Urinary bladder (tissue), 4 donors: ENCODE results near the gene ERICH6B. TPM values are rescaled to one million over a fixed set of nuclear protein-coding genes. Genes with fewer than 3 reads are reported as not detected.

Source experiments
- DNase-seq: peaks from one replicate; pipeline ENCODE4 v3.0.0-alpha.2; 2015; ENCODE audit errors: extremely low spot score
- H3K27ac ChIP-seq: one replicate; pipeline ENCODE4 v1.5.1; 2013; ENCODE audit warnings: low read depth, mild to moderate bottlenecking, moderate library complexity
- H3K36me3 ChIP-seq: one replicate; pipeline ENCODE4 v1.6.1; 2013; ENCODE audit warnings: mild to moderate bottlenecking, moderate library complexity; ENCODE audit not compliant: insufficient read depth
- H3K4me1 ChIP-seq: one replicate; pipeline ENCODE4 v1.6.1; 2013; ENCODE audit warnings: mild to moderate bottlenecking, moderate library complexity; ENCODE audit not compliant: insufficient read depth
- H3K4me3 ChIP-seq: one replicate; pipeline ENCODE4 v1.5.1; 2013; ENCODE audit warnings: low read depth, low read length
- WGBS: extraction: QIAGEN DNeasy Blood & Tissue Kit; methylation state at CpG from one replicate; pipeline ENCODE4 v1.1.7; 2013; 5-methylcytosine and 5-hydroxymethylcytosine counted together
- polyA plus RNA-seq: library from polyadenylated mRNA; stranded (reverse); fragments of 200-250 nt; gene quantifications from one replicate; pipeline ENCODE4 v1.2.3, GENCODE V29; 2013
- total RNA-seq: library from RNA; depleted of rRNA; stranded (reverse); fragments of >200 nt; gene quantifications from one replicate; pipeline ENCODE4 v1.2.3, GENCODE V29; 2014
- donor health status: healthy with polysubstance abuse.
- donor health status: healthy.

ERICH6B gene
- total and polyA plus RNA-seq, 2 donors: not detected

GRCh38 chr13:45626731-45627374 lies 11.3 kb upstream of the ERICH6B start:
- 44% methylated on average over 4 of the region's 4 CpGs for WGBS

GRCh38 chr13:45623516-45624090 lies 8.1 kb upstream of the ERICH6B start:
- no peak overlapping the region for H3K4me3 ChIP-seq
- H3K4me1 ChIP-seq: no peaks in the 10 kb centered on the region
- DNase-seq: no peak
- H3K36me3 ChIP-seq: no peaks in the 10 kb centered on the region
- 46% methylated on average over 5 of the region's 5 CpGs for WGBS
- H3K27ac ChIP-seq: no peak overlapping the region

More at GRCh38 chr13:45626731-45627374, 11.3 kb upstream of the ERICH6B start:
- Histone ChIP-seq H3K27ac (no peak overlapping the region), H3K36me3 (no peaks in the 10 kb centered on the region), H3K4me1 (no peaks in the 10 kb centered on the region), H3K4me3 (no peak overlapping the region)
- no peak for DNase-seq

GRCh38 chr13:45621950-45622349 lies 6.4 kb upstream of the ERICH6B start:
- H3K4me1 ChIP-seq: no peaks in the 10 kb centered on the region
- H3K27ac ChIP-seq: no peak overlapping the region
- 22% methylated on average over 6 of the region's 6 CpGs for WGBS
- no peaks in the 10 kb centered on the region for H3K36me3 ChIP-seq
- H3K4me3 ChIP-seq: no peak overlapping the region
- no peak for DNase-seq

GRCh38 chr13:45607931-45608330 lies 7.6 kb downstream of the ERICH6B start:
- H3K27ac ChIP-seq: no peak overlapping the region
- H3K36me3 ChIP-seq: no peaks in the 10 kb centered on the region
- DNase-seq: no peak

GRCh38 chr13:45604892-45605291 lies 10.6 kb downstream of the ERICH6B start:
- Histone ChIP-seq H3K4me1 (no peaks in the 10 kb centered on the region), H3K36me3 (no peaks in the 10 kb centered on the region), H3K27ac (no peak overlapping the region), H3K4me3 (no peak overlapping the region)
- DNase-seq: no peak
- WGBS: 57% methylated on average over 4 of the region's 4 CpGs

More at GRCh38 chr13:45607931-45608330, 7.6 kb downstream of the ERICH6B start:
- no peaks in the 10 kb centered on the region for H3K4me1 ChIP-seq
- 54% methylated on average over 3 of the region's 3 CpGs for WGBS
- no peak overlapping the region for H3K4me3 ChIP-seq

- no peak overlapping the region for H3K27ac ChIP-seq
- 89% methylated on average over 4 of the region's 4 CpGs for WGBS
- no peaks in the 10 kb centered on the region for H3K36me3 ChIP-seq
- H3K4me1 ChIP-seq: no peaks in the 10 kb centered on the region
- no peak for DNase-seq
- H3K4me3 ChIP-seq: no peak overlapping the region
Measured at GRCh38 chr13:45603338-45603737, 12.2 kb downstream of the ERICH6B start.

GRCh38 chr13:45602183-45603170 lies 13.1 kb downstream of the ERICH6B start:
- no peaks in the 10 kb centered on the region for H3K4me1 ChIP-seq
- DNase-seq: no peak
- no peak overlapping the region for H3K27ac ChIP-seq
- no peaks in the 10 kb centered on the region for H3K36me3 ChIP-seq
- WGBS: 46% methylated on average over 4 of the region's 4 CpGs
- no peak overlapping the region for H3K4me3 ChIP-seq

- Histone ChIP-seq H3K4me1 (no peaks in the 10 kb centered on the region), H3K27ac (no peak overlapping the region), H3K36me3 (no peaks in the 10 kb centered on the region), H3K4me3 (no peak overlapping the region)
- WGBS: 86% methylated on average over 2 of the region's 2 CpGs
- no peak for DNase-seq
Measured at GRCh38 chr13:45601680-45602079, 13.9 kb downstream of the ERICH6B start.

- DNase-seq: no peak
- H3K36me3 ChIP-seq: no peaks in the 10 kb centered on the region
- WGBS: 90% methylated on average over 4 of the region's 4 CpGs
- H3K4me3 ChIP-seq: no peak overlapping the region
- H3K27ac ChIP-seq: no peak overlapping the region
- no peaks in the 10 kb centered on the region for H3K4me1 ChIP-seq
Measured at GRCh38 chr13:45598597-45598996, 16.9 kb downstream of the ERICH6B start.

GRCh38 chr13:45596800-45597475 lies 18.6 kb downstream of the ERICH6B start:
- Histone ChIP-seq H3K4me1 (no peaks in the 10 kb centered on the region), H3K4me3 (no peak overlapping the region), H3K27ac (no peak overlapping the region), H3K36me3 (no peaks in the 10 kb centered on the region)
- 77% methylated on average over 2 of the region's 2 CpGs for WGBS
- DNase-seq: no peak

GRCh38 chr13:45595965-45596364 lies 19.6 kb downstream of the ERICH6B start:
- H3K27ac ChIP-seq: no peak overlapping the region
- H3K4me3 ChIP-seq: no peak overlapping the region
- 51% methylated on average over 2 of the region's 2 CpGs for WGBS
- no peaks in the 10 kb centered on the region for H3K36me3 ChIP-seq
- no peak for DNase-seq
- H3K4me1 ChIP-seq: no peaks in the 10 kb centered on the region

- H3K4me3 ChIP-seq: no peak overlapping the region
Measured at GRCh38 chr13:45594764-45595163, 20.8 kb downstream of the ERICH6B start.

GRCh38 chr13:45594227-45594626 lies 21.3 kb downstream of the ERICH6B start:
- no peaks in the 10 kb centered on the region for H3K36me3 ChIP-seq
- no peak for DNase-seq
- no peak overlapping the region for H3K27ac ChIP-seq
- WGBS: 81% methylated on average over 2 of the region's 2 CpGs
- no peaks in the 10 kb centered on the region for H3K4me1 ChIP-seq
- H3K4me3 ChIP-seq: no peak overlapping the region

More at GRCh38 chr13:45594764-45595163, 20.8 kb downstream of the ERICH6B start:
- Histone ChIP-seq H3K36me3 (no peaks in the 10 kb centered on the region), H3K27ac (no peak overlapping the region), H3K4me1 (no peaks in the 10 kb centered on the region)
- no peak for DNase-seq
- 46% methylated on average over 3 of the region's 3 CpGs for WGBS
